GM18507 (cell line): ENCODE data around the gene FAM76A.
A peak's percentile ranks its signal among the peaks of the same experiment; 100 is the strongest.
"Not testable (repeated sequence)": the region's sequence is repeated elsewhere in the genome, so short reads cannot be mapped to it uniquely, and the experiment has no call there.

Experiments
- DNase-seq: peaks from one replicate; pipeline ENCODE4 v3.0.0; 2011; ENCODE audit warnings: low read depth; ENCODE audit not compliant: insufficient read length; ENCODE audit errors: extremely low spot score
- FAIRE-seq: peaks from 2 replicates; lab custom pipeline; 2011; peaks lifted over from hg19 to GRCh38; lab: Jason Lieb, UNC

The FAM76A gene

GRCh38 chr1:27773826-27774445 lies 48.2 kb downstream of the FAM76A start:
- FAIRE-seq (peak; percentile 56), DNase-seq (no peak)

DNA sequence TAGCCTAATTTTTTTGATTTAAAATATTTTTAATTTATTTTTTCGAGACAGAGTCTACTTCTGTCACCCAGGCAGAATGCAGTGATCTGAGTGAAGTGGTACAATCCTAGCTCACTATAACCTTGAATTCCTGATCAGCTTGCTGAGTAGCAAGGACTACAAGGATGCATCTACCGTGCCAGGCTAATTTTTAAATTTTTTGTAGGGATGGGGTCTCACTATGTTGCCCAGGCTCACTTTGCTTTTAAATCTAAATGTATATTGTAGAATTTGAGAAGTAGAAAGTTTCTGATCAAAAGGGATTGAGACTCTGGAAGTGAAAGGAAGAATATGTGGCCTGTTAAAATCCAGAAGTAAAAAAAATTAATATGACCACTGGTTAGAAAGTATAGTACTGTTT lies 48.9 kb downstream of the FAM76A start:
- FAIRE-seq (no peak), DNase-seq (no peak)

DNA sequence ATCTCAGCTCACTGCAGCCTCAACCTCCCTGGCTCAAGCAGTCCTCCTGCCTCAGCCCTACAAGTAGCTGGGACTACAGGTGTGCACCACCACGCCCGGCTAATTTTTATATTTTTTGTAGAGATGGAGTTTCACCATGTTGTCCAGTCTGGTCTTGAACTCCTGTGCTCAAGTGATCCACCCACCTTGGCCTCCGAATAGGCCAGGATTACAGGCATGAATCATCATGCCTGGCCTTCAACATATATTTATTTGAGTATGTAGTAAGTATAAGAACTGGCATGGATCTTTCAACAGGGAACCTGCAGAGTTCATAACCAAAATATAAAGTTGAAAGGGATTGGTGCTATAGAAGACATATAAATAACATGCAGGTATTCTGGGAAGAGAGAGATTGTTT lies 49.6 kb downstream of the FAM76A start:
- not testable (repeated sequence) for FAIRE-seq, DNase-seq

GRCh38 chr1:27776276-27776675 lies 50.5 kb downstream of the FAM76A start:
- DNase-seq, FAIRE-seq: not testable (repeated sequence)

GRCh38 chr1:27778056-27778455 lies 52.3 kb downstream of the FAM76A start:
- FAIRE-seq (no peak), DNase-seq (no peak)

DNA sequence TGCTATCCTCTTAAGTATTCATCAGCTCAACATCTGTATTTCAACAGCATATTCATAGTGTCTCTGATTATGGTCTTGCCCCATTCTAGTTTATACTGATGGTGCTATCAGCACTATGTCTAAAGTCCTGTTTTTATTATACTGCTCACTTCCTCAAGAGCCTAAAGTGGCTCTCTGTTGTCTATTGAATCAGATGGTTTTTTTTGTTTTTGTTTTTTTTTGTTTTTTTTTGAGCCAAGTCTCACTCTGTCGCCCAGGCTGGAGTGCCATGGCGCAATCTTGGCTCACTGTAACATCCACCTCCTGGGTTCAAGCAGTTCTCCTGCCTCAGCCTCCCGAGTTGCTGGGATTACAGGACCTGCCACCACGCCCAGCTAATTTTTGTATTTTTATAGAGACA lies 53.4 kb downstream of the FAM76A start:
- FAIRE-seq: no peak
- no peak for DNase-seq

DNA sequence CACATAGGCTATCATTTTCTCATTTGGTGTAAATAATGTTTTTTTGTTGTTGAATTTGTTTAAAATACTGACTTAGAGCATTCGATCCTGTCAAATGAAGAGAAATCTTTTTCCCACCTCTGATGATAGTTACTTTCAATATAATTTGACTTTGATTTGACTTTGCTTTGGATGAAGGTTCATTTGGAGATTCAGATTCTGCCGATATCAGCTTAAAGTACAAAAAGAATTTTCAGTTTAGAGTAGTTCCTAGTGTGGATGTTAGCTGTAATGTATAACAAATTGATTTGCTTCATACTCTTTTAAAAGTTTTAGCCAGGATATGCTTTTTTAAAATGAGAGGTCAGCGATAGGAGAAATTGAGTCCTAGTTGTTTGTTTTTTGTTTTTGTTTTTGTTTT lies 57.2 kb downstream of the FAM76A start:
- no peak for FAIRE-seq

GRCh38 chr1:27784700-27785099 lies 58.9 kb downstream of the FAM76A start:
- FAIRE-seq: no peak
- DNase-seq: no peak

More for the DNA sequence above, 57.2 kb downstream of the FAM76A start:
- no peak for DNase-seq

DNA sequence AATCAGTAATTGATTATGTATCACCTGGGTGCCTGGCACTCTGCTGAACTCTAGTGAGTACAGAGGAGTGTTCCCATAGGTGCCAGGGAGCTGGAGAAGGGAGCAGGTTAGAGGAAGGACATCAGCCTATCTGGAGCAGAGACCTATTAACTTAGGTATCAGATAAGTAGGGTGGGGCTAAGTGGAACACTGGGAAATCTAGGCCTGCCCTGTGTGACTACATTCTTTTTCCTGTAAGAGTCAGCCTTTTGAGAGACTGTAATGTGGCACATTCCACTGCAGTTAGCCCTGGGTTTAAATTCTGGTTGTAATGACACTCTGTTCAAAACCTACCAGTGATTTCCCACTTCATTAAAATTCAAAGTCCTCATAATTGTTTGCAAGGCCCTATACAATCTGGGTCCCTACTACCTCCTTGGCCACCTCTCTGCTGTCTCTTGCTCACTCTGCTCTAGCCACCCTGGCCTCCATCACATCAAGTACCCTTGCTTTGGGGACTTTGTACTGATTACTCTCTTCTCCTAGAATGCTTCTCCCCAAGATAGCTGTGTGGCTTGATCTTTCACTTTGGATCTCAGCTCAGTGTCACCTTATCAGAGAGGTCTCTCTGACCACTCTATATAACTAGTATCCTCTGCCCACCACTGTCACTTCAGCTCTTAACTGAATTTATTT lies 60.2 kb downstream of the FAM76A start:
- DNase-seq: no peak
- FAIRE-seq: no peak

DNA sequence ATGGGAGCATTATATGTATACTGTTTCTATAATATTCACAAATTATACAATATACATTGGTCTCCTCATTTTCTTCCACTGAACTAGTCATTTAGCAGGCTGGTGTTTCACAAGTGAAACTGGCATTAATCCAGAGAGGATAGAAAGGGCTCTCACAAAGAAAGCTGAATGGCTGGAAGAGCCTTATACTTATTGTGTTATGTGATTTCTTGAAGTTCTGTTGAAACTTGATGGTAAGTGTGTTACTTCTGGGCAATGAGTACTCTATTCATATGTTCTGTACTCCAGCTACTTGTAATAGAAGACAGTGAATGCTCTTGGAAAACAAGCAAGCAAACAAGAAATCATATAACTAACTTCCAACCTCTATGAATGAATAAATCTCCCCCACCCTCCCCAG lies 62.1 kb downstream of the FAM76A start:
- no peak for FAIRE-seq
- no peak for DNase-seq

DNA sequence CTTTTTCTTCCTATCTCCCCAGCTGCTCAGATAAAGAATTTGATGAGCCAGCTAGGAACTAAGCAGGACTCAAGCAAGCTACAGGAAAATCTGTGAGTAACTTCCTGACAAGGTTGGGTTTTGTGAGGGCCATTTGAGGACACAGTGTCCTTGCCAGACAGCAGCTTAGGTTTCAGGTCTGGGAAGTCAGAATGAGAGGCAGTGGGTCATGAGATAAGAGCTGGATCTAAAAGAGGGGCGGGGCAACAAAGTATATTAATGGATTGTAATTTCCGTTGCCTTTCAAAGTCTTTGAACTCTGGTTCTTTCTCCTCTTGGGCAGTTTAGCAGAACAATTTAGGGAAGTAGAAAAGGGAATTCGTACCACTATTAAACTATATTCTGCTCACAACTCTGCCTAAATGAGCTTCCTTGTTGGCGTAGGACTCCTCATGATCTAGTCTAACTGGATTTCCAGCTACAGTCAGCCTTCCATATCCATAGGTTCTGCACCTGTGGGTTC lies 63.8 kb downstream of the FAM76A start:
- no peak for FAIRE-seq
- no peak for DNase-seq

DNA sequence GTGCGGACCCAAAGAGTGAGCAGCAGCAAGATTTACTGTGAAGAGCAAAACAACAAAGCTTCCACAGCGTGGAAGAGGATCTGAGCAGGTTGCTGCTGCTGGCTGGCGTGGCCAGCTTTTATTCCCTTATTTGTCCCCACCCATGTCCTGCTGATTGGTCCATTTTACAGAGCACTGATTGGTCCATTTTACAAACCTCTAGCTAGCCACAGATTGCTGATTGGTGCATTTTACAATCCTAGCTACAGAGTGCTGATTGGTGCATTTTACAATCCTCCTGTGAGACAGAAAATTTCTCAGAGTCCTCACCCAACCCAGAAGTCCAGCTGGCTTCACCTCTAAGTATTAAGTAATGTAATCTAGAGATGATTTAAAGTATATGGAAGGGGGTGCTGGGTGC lies 64.5 kb downstream of the FAM76A start:
- DNase-seq, FAIRE-seq: not testable (repeated sequence)

- FAIRE-seq (no peak), DNase-seq (no peak)
These were observed 69.8 kb downstream of the FAM76A start for GRCh38 chr1:27795601-27796000.

GRCh38 chr1:27804791-27805190 lies 79.0 kb downstream of the FAM76A start:
- FAIRE-seq (no peak), DNase-seq (no peak)

GRCh38 chr1:27806758-27807157 lies 81.0 kb downstream of the FAM76A start:
- no peak for DNase-seq
- peak; percentile 12 for FAIRE-seq

GRCh38 chr1:27807385-27807784 lies 81.6 kb downstream of the FAM76A start:
- DNase-seq (no peak), FAIRE-seq (no peak)

- not testable (repeated sequence) for FAIRE-seq
These were observed 82.4 kb downstream of the FAM76A start for GRCh38 chr1:27808131-27808530.

DNA sequence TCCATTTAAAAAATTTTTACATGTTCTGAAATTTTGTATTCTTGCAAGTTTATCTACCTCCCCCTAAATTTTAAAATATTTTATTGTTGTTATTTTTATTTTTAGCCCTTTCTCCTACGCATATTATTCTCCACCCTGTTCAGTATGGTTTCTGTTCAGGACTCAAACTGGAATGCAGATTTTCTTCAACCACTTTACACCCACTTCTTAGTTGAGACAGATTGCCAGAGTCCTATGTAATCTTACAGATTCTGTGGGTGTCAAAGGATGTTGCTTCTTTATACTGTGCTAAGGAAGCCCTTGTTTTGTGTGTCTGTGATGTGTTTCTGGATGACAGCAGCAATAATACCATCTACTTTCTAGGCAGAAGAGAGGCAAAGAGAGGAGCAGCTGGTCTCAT lies 84.1 kb downstream of the FAM76A start:
- no peak for FAIRE-seq

More at GRCh38 chr1:27808131-27808530, 82.4 kb downstream of the FAM76A start:
- not testable (repeated sequence) for DNase-seq

DNA sequence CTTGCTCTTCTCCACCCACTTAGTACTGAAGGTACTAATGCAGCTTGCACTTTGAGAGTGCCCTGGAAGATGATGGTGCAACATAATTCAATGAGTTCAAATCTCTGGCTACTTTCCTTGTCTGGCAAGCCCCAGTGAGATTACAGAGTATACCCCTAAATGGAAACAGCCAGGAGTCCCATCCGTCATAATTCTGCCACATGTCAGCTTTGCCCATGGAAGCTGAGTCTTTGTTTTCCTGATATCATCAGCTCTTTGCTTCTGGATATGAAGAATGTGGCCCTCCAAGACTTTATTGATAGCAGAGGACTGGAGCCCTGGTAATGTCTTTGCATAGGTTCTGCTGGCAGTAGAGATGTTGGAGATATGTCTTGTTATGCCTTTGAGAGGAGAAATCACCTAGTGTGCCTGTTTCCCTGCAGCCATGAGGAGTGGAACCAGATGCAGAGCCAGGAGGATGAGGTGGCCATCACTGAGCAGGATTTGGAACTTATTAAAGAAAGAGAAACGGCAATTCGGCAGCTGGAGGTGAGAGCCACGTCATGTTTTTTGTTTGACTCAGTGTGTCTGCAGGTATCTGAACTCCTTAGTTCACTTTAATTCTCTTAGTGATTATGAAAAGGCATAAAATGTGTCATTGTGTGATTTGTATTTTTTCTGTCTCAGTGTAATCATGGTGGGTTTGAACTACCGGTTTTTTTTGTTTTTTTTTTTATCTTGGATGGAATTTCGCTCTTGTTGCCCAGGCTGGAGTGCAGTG lies 86.2 kb downstream of the FAM76A start:
- FAIRE-seq: no peak
- no peak for DNase-seq

More for the DNA sequence above, 84.1 kb downstream of the FAM76A start:
- DNase-seq: no peak
